Left kidney (tissue), 2 donors: ENCODE measurements around the gene CCDC192. TPM values are rescaled to one million over a fixed set of nuclear protein-coding genes. Genes with fewer than 3 reads are reported as not detected.

Experiments used
- DNase-seq: peaks from one replicate; pipeline ENCODE4 v3.0.0-alpha.2; 2013
- polyA plus RNA-seq: library from polyadenylated mRNA; unstranded; fragments of 120-200 nt; gene quantifications from one replicate; pipeline ENCODE4 v1.2.1, GENCODE V29; 2013; ENCODE audit not compliant: insufficient read length

Gene CCDC192
- polyA plus RNA-seq, 1 donor: 1.5 TPM

DNA sequence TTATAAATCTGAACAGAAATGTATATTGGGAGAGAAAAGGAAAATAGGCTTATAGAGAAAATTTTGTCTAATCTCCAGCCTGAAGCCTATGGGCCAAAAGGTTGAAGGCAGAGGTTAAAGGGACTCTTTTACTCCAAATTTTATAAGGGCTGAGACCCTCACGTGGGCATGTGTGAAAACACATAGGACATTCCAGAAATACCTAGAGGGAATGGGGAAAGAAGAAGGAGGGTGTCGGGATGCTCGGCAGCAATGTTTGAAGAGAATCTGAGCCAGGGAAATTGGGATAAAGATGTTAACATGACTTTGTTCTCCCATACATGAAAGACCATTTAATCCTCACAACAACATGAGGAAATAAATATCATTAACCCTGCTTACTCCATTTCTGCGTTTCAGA lies 278.3 kb downstream of the CCDC192 start:
- no peak for DNase-seq

DNA sequence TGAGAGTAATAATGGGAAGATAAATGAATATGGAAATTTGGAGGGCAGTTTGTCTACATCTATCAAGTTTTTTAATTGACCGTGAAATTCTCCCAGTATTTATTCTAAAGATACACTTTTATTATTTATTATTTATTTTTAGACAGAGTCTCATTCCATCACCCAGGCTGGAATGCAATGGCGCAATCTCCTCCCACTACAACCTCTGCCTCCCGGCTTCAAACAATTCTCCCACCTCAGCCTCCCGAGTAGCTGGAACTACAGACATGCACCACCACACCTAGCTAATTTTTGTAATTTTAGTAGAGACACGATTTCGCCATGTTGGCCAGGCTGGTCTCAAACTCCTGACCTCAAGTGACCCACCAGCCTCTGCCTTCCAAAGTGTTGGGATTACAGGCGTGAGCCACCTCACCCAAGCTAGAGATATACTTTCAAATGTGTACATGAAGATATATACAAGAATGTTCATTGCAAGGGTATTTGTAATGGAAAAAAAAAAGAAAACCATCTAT lies 282.7 kb downstream of the CCDC192 start:
- no peak for DNase-seq

- no peak for DNase-seq
These were observed 284.4 kb downstream of the CCDC192 start for GRCh38 chr5:127987354-127988145.

DNA sequence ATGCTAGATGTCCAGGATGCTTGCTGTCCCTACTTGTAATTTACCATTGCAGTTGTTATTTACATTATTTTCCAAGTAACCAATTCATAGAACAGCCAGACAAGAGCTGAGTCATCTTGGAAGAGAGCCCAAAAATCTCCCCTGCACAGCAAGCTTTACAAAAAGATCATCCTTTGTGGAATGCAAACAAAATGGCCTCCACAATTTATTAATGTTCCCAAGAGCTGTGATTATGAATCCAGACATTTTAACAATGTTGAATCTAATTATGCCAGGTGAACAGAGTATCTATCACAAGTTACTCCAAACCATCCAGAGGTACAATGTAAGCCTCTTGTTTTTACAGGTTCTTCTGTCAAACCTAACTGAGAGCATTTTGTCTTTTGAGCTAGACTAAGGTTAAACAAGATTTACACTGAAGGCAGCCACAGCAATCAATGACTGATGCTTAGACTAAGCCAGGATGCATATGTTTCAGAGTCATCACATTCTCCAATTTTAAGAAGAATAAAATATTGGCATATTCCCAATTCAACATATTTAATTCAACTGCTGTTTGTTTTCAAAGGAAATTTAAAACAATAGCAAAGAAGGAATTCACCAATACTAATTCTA lies 285.1 kb downstream of the CCDC192 start:
- DNase-seq: peak; percentile 31

Other genes starting within 250 kb of the CCDC192 start
- 95.7 TPM for gene PRRC1, start 185.8 kb upstream of the CCDC192 start, polyA plus RNA-seq
- gene CTXN3, start 54.3 kb upstream of the CCDC192 start, polyA plus RNA-seq: not detected